ENCODE results near the gene CALM1. TPM values are rescaled to one million over a fixed set of nuclear protein-coding genes. Genes with fewer than 3 reads are reported as not detected.
A peak's percentile ranks its signal among the peaks of the same experiment; 100 is the strongest.

Gene CALM1
- total and polyA plus RNA-seq, 7 donors, result 404 to 889 (median 722) TPM

- H3K27me3 ChIP-seq, result no peaks in the 10 kb centered on the region
- no peaks in the 10 kb centered on the region for H3K9me3 ChIP-seq
- no peak overlapping the region for H3K4me3 ChIP-seq
- whole genome bisulfite sequencing, 2 donors, result 83 to 85% methylated on average over 4 of the region's 4 CpGs
- H3K4me1 ChIP-seq, result peaks cover 0 to 91% (median 86%) of the 10 kb centered on the region in 4 donors
- TF ChIP-seq POLR2A (IDR thresholded peaks at IDR 0.05) (no peak), POLR2AphosphoS5 (IDR thresholded peaks at IDR 0.05) (peak in 3 of 4 donors; percentile 10 to 60 (median 58))
- peaks cover 31 to 61% (median 49%) of the 10 kb centered on the region in 4 donors for H3K36me3 ChIP-seq
- peak overlapping the region; percentile 94 to 97 (median 95) for H3K27ac ChIP-seq
- DNase-seq, result no peak
- intact Hi-C loops (cut with DNase I), result no loop called here
These were observed 8.9 kb downstream of the CALM1 start for GRCh38 chr14:90405755-90406154.

GRCh38 chr14:90406384-90406798, 9.6 kb downstream of the CALM1 start:
- Histone ChIP-seq H3K9me3 (no peaks in the 10 kb centered on the region), H3K4me3 (no peak overlapping the region), H3K4me1 (peaks cover 0 to 85% (median 80%) of the 10 kb centered on the region in 4 donors), H3K27ac (peak overlapping the region; percentile 94 to 97 (median 95)), H3K36me3 (peaks cover 28 to 55% (median 43%) of the 10 kb centered on the region in 4 donors), H3K27me3 (no peaks in the 10 kb centered on the region)
- TF ChIP-seq POLR2AphosphoS5 (IDR thresholded peaks at IDR 0.05) (peak in 1 of 4 donors; percentile 34), EP300 (IDR thresholded peaks at IDR 0.05) (no peak), CTCF (IDR thresholded peaks at IDR 0.05) (no peak)
- 82 to 83% methylated on average over 3 of the region's 3 CpGs for WGBS, 2 donors
- intact Hi-C loops (cut with DNase I), result no loop called here
- DNase-seq, result peak; percentile 66

GRCh38 chr14:90407230-90407629, 10.4 kb downstream of the CALM1 start:
- H3K27me3 ChIP-seq, result no peaks in the 10 kb centered on the region
- peaks cover 0 to 76% (median 71%) of the 10 kb centered on the region in 4 donors for H3K4me1 ChIP-seq
- H3K36me3 ChIP-seq, result peaks cover 21 to 47% (median 34%) of the 10 kb centered on the region in 4 donors
- H3K4me3 ChIP-seq, result no peak overlapping the region
- WGBS, 2 donors, result 94 to 95% methylated on average over 3 of the region's 3 CpGs
- peak overlapping the region; percentile 94 to 97 (median 95) for H3K27ac ChIP-seq
- TF ChIP-seq EP300 (IDR thresholded peaks at IDR 0.05), result no peak
- TF ChIP-seq POLR2A (IDR thresholded peaks at IDR 0.05), result no peak
- TF ChIP-seq CTCF (IDR thresholded peaks at IDR 0.05), result no peak
- TF ChIP-seq POLR2AphosphoS5 (IDR thresholded peaks at IDR 0.05), result no peak
- no peaks in the 10 kb centered on the region for H3K9me3 ChIP-seq
- intact Hi-C loops (cut with DNase I), result no loop called here
- no peak for DNase-seq

GRCh38 chr14:90408713-90409112, 11.9 kb downstream of the CALM1 start:
- TF ChIP-seq CTCF (IDR thresholded peaks at IDR 0.05), result no peak
- TF ChIP-seq POLR2A (IDR thresholded peaks at IDR 0.05), result no peak
- no peak for TF ChIP-seq EP300 (IDR thresholded peaks at IDR 0.05)
- TF ChIP-seq POLR2AphosphoS5 (IDR thresholded peaks at IDR 0.05), result no peak
- WGBS, 2 donors, result 84 to 86% methylated on average over 6 of the region's 6 CpGs
- Histone ChIP-seq H3K36me3 (peaks cover 15 to 32% (median 22%) of the 10 kb centered on the region in 4 donors), H3K9me3 (no peaks in the 10 kb centered on the region), H3K27ac (peak overlapping the region; percentile 94 to 97 (median 95)), H3K4me1 (peaks cover 0 to 62% (median 58%) of the 10 kb centered on the region in 4 donors), H3K4me3 (no peak overlapping the region), H3K27me3 (no peaks in the 10 kb centered on the region)
- intact Hi-C loops (cut with DNase I), result no loop called here
- no peak for DNase-seq

GRCh38 chr14:90409209-90409730, 12.4 kb downstream of the CALM1 start:
- H3K36me3 ChIP-seq, result peaks cover 9 to 26% (median 16%) of the 10 kb centered on the region in 4 donors
- WGBS, 2 donors, result 28 to 42% methylated on average over 5 of the region's 5 CpGs
- H3K27me3 ChIP-seq, result no peaks in the 10 kb centered on the region
- TF ChIP-seq CTCF (IDR thresholded peaks at IDR 0.05) (no peak), EP300 (IDR thresholded peaks at IDR 0.05) (peak in 3 of 4 donors; percentile 24 to 92 (median 64)), POLR2AphosphoS5 (IDR thresholded peaks at IDR 0.05) (peak; percentile 44 to 82 (median 66)), POLR2A (IDR thresholded peaks at IDR 0.05) (no peak)
- peak; percentile 94 for DNase-seq
- no peak overlapping the region for H3K4me3 ChIP-seq
- H3K27ac ChIP-seq, result peak overlapping the region; percentile 94 to 97 (median 95)
- peaks cover 0 to 56% (median 52%) of the 10 kb centered on the region in 4 donors for H3K4me1 ChIP-seq
- H3K9me3 ChIP-seq, result no peaks in the 10 kb centered on the region
- intact Hi-C loops (cut with DNase I), result no loop called here
